Osteoblast (primary cell): Measurements from ENCODE around the gene VTN. TPM values are rescaled to one million over a fixed set of nuclear protein-coding genes. Genes with fewer than 3 reads are reported as not detected.

Source experiments
- DNase-seq: peaks from one replicate; pipeline ENCODE4 v3.0.0; 2011; ENCODE audit warnings: low spot score, mixed read lengths; ENCODE audit not compliant: insufficient read length; ENCODE audit errors: missing footprints
- H2AFZ ChIP-seq: 2 replicates; pipeline ENCODE4 v1.6.0; 2011; ENCODE audit warnings: mild to moderate bottlenecking, low read length
- H3K27ac ChIP-seq: 2 replicates; pipeline ENCODE4 v1.5.1; 2011; ENCODE audit warnings: mild to moderate bottlenecking, low read depth, low read length, moderate library complexity
- H3K27me3 ChIP-seq: 2 replicates; pipeline ENCODE4 v1.6.0; 2012; ENCODE audit warnings: mild to moderate bottlenecking, control low read depth, inconsistent platforms, low read length, moderate library complexity; ENCODE audit not compliant: insufficient read depth
- H3K36me3 ChIP-seq: 2 replicates; pipeline ENCODE4 v1.5.1; 2011; ENCODE audit warnings: mild to moderate bottlenecking, low read length, control low read depth, moderate library complexity; ENCODE audit not compliant: insufficient read depth
- H3K4me1 ChIP-seq: 2 replicates; pipeline ENCODE4 v1.5.1; 2011; ENCODE audit warnings: mild to moderate bottlenecking, low read length, control low read depth, moderate library complexity; ENCODE audit not compliant: insufficient read depth
- H3K4me2 ChIP-seq: 2 replicates; pipeline ENCODE4 v1.6.0; 2011; ENCODE audit warnings: mild to moderate bottlenecking, low read length; ENCODE audit not compliant: insufficient read depth
- H3K4me3 ChIP-seq: fragments of 200-600 bp; sonication (generic); 3 replicates; pipeline ENCODE4 v1.5.1; 2012; ENCODE audit warnings: mild to moderate bottlenecking, low read length, inconsistent platforms; ENCODE audit not compliant: insufficient read depth
- H3K79me2 ChIP-seq: 2 replicates; pipeline ENCODE4 v1.6.0; 2012; ENCODE audit warnings: mild to moderate bottlenecking, low read length, control low read depth, inconsistent platforms; ENCODE audit not compliant: insufficient read depth
- H3K9me3 ChIP-seq: 2 replicates; pipeline ENCODE4 v1.5.1; 2011; ENCODE audit warnings: low read depth, low read length, control low read depth
- H4K20me1 ChIP-seq: 2 replicates; pipeline ENCODE4 v1.6.0; 2012; ENCODE audit warnings: mild to moderate bottlenecking, low read length, control low read depth; ENCODE audit not compliant: insufficient read depth
- CTCF ChIP-seq: IDR thresholded peaks from 2 replicates; pipeline ENCODE4 v1.5.1; 2011; ENCODE audit warnings: mild to moderate bottlenecking, low read depth, low read length, moderate library complexity; ENCODE audit errors: extremely low read depth
- total RNA-seq: library from RNA; depleted of rRNA; stranded (reverse); fragments of >200 nt; gene quantifications from 2 replicates; pipeline ENCODE4 v1.2.3, GENCODE V29; 2012

VTN gene
- total RNA-seq, 1 donor: not detected

DNA sequence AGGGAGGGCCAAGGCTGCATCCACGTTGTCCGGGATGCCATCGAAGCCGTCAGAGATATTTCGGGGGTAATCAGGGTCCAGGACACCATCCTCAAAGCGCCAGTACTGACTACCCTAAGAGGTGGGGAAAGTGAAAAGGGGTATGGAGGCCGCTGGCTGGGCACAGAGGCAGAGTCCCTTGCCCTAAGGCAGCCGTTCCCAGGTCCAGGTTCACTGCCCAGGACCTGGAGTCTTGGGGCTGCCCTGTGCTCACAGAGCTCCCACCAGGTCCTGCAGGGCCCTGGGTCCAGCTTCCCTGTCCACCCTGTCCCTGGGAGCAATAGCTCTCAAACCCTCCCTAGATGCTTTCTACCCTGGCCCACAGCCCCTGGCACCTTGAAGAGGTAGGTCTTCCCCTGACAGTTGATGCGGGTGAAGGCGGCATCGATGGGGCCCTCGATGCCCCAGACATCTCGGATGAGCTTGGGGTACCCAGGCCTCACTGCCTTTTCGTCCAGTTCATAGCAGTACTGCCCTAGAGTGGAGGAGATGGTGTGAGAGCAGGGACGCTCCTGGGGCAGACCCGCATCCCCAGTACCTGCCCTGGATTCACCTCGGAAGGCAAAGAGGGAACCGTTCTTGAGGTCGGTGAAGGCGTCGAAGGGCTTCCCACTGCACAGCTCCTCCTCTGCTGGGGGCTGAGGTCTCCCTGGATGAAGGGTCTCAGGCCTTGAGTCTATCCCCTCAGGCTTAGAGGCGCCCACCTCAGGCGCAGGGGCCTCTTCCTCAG, 1.0 kb downstream of the VTN start:
- Histone ChIP-seq H3K79me2 (no peaks in the 10 kb centered on the region), H4K20me1 (peaks cover 14% of the 10 kb centered on the region), H3K4me1 (peaks cover 7% of the 10 kb centered on the region), H3K4me3 (no peak overlapping the region), H3K27ac (no peak overlapping the region), H3K27me3 (peaks cover 16% of the 10 kb centered on the region), H3K36me3 (no peaks in the 10 kb centered on the region), H3K9me3 (no peaks in the 10 kb centered on the region), H2AFZ (no peak overlapping the region), H3K4me2 (no peak overlapping the region)
- TF ChIP-seq CTCF: no peak
- DNase-seq: peak; percentile 73

GRCh38 chr17:28368306-28368831, 1.7 kb downstream of the VTN start:
- H3K27ac ChIP-seq: no peak overlapping the region
- H3K4me2 ChIP-seq: no peak overlapping the region
- TF ChIP-seq CTCF: no peak
- peaks cover 13% of the 10 kb centered on the region for H3K27me3 ChIP-seq
- no peak overlapping the region for H3K4me3 ChIP-seq
- H3K4me1 ChIP-seq: peaks cover 7% of the 10 kb centered on the region
- peaks cover 2% of the 10 kb centered on the region for H3K36me3 ChIP-seq
- DNase-seq: peak; percentile 57
- H3K9me3 ChIP-seq: no peaks in the 10 kb centered on the region
- no peak overlapping the region for H2AFZ ChIP-seq
- H3K79me2 ChIP-seq: no peaks in the 10 kb centered on the region
- peaks cover 11% of the 10 kb centered on the region for H4K20me1 ChIP-seq

- H4K20me1 ChIP-seq: peaks cover 5% of the 10 kb centered on the region
- peak; percentile 59 for DNase-seq
Observed at GRCh38 chr17:28367641-28368305, 2.3 kb downstream of the VTN start.

More at GRCh38 chr17:28367641-28368305, 2.3 kb downstream of the VTN start:
- Histone ChIP-seq H3K9me3 (no peaks in the 10 kb centered on the region), H3K4me3 (no peak overlapping the region), H3K27ac (no peak overlapping the region), H3K4me2 (no peak overlapping the region), H3K4me1 (peaks cover 7% of the 10 kb centered on the region), H3K27me3 (peaks cover 7% of the 10 kb centered on the region), H3K79me2 (no peaks in the 10 kb centered on the region), H3K36me3 (peaks cover 8% of the 10 kb centered on the region), H2AFZ (no peak overlapping the region)
- no peak for TF ChIP-seq CTCF
